Neural progenitor cell (in vitro differentiated cells): Measurements from ENCODE around the gene FOLR2.

Experiments
- CTCF ChIP-seq: fragments of 200-600 bp; sonication (generic); IDR thresholded peaks from 2 replicates; pipeline ENCODE4 v1.5.1; 2017; ENCODE audit warnings: antibody characterized with exemption, mild to moderate bottlenecking
- EZH2 ChIP-seq: fragments of 200-600 bp; sonication (generic); IDR thresholded peaks from 2 replicates; pipeline ENCODE4 v1.6.1; 2017; ENCODE audit warnings: antibody characterized with exemption, mild to moderate bottlenecking, moderate library complexity
- EZH2phosphoT487 ChIP-seq: fragments of 200-600 bp; sonication (generic); IDR thresholded peaks from 2 replicates; pipeline ENCODE4 v1.6.1; 2017; ENCODE audit warnings: antibody characterized with exemption

GRCh38 chr11:72209101-72209500 is 7.5 kb upstream of the FOLR2 start:
- TF ChIP-seq CTCF (no peak), EZH2 (no peak), EZH2phosphoT487 (no peak)
